ENCODE measurements around the gene RANBP17.

GRCh38 chr5:171316258-171317121 is 454.7 kb downstream of the RANBP17 start:
- TF ChIP-seq CTCF (tag by site-specific recombination; IDR thresholded peaks at IDR 0.05) (no peak), HOXA7 (CRISPR knock-in tag; IDR thresholded peaks at IDR 0.05; ENCODE audit: borderline replicate concordance) (no peak)
